Measurements from ENCODE around the gene YBX3.

The YBX3 gene

DNA sequence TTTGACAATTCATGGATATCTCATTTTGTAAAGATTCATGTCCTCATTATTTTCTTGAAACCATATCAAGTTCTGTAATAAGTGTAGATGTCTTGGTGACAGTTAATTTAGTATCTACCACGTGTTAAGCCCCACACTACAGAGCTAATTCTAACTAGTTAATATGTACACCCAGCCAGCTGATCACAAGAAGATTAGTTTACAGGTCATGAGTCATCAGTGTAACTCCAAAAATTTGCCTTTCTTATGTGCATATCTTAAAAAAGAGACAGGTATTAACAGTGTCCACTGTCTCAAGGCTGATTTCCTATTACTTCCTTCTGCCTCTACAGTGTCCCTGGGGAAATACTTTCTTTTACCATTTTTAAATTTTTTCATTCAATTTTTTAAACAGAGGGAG, 13.3 kb upstream of the YBX3 start:
- H3K9me3 Mint-ChIP-seq: no peaks in the 10 kb centered on the region
- no peak overlapping the region for H3K4me3 Mint-ChIP-seq
- ATAC-seq (ENCODE audit: low read depth) (no peak), DNase-seq (ENCODE audit: low spot score in 2 of 2) (no peak)
- H3K27me3 Mint-ChIP-seq: peaks cover 2% of the 10 kb centered on the region
- no peaks in the 10 kb centered on the region for H3K36me3 Mint-ChIP-seq
- H3K4me1 Mint-ChIP-seq: no peaks in the 10 kb centered on the region
- H3K27ac Mint-ChIP-seq: no peak overlapping the region

DNA sequence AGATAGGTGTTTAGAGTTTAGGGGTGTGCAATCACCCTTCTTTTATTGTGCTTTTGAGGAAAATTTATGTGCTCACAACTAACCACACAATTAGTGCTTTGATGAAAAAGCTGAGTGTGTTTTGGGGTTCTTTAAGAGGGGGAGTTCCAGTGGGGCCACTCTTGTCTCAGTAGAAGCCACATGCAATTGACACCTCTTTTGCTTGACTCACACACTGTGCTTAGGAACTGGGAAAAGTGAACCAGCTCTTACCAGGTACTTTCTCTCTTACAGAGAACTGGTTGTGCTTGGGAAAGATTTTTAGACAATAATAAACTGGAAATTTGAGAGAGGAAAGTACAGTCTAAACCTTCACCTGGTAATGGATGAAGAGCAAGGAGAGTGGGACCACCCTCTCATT, 12.3 kb upstream of the YBX3 start:
- Mint-ChIP-seq H3K4me3 (no peak overlapping the region), H3K27me3 (peaks cover 2% of the 10 kb centered on the region), H3K4me1 (no peaks in the 10 kb centered on the region), H3K9me3 (no peaks in the 10 kb centered on the region), H3K27ac (no peak overlapping the region), H3K36me3 (no peaks in the 10 kb centered on the region)
- ATAC-seq (ENCODE audit: low read depth): no peak
- DNase-seq (ENCODE audit: low spot score in 2 of 2): no peak

DNA sequence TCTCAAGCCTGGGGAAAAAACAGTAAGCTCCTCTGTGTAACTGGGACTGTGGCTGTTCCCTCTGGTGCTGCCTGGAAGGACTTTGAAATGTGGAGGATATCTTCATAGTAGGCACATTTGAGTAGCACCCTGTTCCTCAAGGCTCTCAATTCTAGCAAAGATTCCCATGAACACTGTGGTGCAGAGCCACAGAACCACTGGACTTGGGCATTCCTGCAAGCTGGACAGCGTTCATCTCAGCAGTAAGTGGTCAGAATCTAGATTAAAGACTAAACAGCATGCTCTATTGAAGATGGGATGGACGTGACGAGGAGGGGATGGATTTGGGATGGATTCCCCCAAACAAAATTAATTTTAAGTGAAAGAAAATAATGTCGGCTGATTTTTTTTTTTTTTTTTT, 9.4 kb upstream of the YBX3 start:
- H3K27me3 Mint-ChIP-seq: peaks cover 2% of the 10 kb centered on the region
- no peak overlapping the region for H3K27ac Mint-ChIP-seq
- no peak overlapping the region for H3K4me3 Mint-ChIP-seq
- H3K4me1 Mint-ChIP-seq: no peaks in the 10 kb centered on the region
- H3K9me3 Mint-ChIP-seq: no peaks in the 10 kb centered on the region
- H3K36me3 Mint-ChIP-seq: no peaks in the 10 kb centered on the region
- DNase-seq (ENCODE audit: low spot score in 2 of 2) (no peak), ATAC-seq (ENCODE audit: low read depth) (no peak)

DNA sequence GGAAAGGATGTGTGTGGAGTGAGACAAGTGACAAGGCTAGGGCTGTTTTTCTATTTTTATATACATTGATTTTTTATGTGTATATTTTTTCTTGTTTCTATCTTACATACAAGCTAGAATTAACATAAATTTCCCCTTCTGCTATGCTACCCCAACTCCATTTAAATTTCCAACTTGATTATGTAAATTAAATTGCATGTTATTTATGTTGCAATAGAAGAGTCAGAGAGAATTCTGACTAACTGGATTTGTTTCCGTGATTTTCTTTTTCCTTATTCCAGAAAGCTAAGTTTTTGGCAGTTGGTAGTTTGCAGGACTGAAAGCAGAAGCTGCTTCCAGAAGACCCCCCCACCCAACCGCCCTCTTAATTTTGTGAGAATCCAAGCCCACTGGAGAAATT, 8.9 kb upstream of the YBX3 start:
- DNase-seq (ENCODE audit: low spot score in 2 of 2): no peak
- Mint-ChIP-seq H3K36me3 (no peaks in the 10 kb centered on the region), H3K4me1 (no peaks in the 10 kb centered on the region), H3K27me3 (peaks cover 2% of the 10 kb centered on the region), H3K27ac (no peak overlapping the region), H3K4me3 (no peak overlapping the region), H3K9me3 (no peaks in the 10 kb centered on the region)
- ATAC-seq (ENCODE audit: low read depth): no peak

DNA sequence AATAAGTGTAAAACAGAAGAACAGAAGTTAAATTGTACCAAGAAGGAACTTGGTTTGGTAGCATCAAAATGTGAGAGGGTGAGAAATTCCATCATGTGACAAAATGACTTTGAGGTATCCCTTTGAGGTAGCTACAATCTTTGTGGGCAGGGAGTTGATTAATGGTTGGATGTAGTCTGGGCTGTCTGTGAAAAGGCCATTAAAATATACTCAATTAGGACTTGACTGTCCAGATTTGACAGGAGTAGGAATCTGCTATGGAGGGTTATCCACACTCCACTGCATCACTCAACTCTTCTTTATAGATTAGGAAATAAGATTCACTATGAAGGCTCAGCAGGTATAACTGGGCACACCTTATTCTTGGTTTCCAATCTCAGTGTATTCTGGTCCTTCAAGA, 7.4 kb upstream of the YBX3 start:
- Mint-ChIP-seq H3K4me1 (no peaks in the 10 kb centered on the region), H3K27ac (no peak overlapping the region), H3K9me3 (no peaks in the 10 kb centered on the region), H3K27me3 (peaks cover 2% of the 10 kb centered on the region), H3K36me3 (no peaks in the 10 kb centered on the region), H3K4me3 (no peak overlapping the region)
- DNase-seq (ENCODE audit: low spot score in 2 of 2): no peak
- ATAC-seq (ENCODE audit: low read depth): no peak

DNA sequence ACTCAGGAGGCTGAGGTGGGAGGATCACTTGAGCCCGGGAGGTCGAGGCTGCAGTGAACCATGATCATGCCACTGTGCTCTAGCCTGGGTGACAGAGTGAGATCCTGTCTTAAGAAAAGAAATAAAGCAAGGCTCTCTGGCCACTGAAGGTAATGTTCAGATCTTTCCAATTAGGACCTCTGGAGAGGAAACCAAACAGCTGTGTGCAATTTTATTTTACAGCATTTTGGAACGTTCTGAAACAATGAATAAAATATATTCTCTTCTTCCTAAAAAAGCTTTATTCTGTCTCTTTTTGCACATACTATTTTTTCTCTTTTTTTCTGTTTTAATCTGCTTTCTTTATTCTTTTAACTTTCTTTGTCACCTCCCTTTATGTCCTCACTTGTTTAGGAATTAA, 5.0 kb upstream of the YBX3 start:
- no peak overlapping the region for H3K27ac Mint-ChIP-seq
- H3K27me3 Mint-ChIP-seq: no peaks in the 10 kb centered on the region
- no peak for ATAC-seq (ENCODE audit: low read depth)
- no peaks in the 10 kb centered on the region for H3K4me1 Mint-ChIP-seq
- no peaks in the 10 kb centered on the region for H3K9me3 Mint-ChIP-seq
- H3K36me3 Mint-ChIP-seq: no peaks in the 10 kb centered on the region
- no peak for DNase-seq (ENCODE audit: low spot score in 2 of 2)
- H3K4me3 Mint-ChIP-seq: no peak overlapping the region

DNA sequence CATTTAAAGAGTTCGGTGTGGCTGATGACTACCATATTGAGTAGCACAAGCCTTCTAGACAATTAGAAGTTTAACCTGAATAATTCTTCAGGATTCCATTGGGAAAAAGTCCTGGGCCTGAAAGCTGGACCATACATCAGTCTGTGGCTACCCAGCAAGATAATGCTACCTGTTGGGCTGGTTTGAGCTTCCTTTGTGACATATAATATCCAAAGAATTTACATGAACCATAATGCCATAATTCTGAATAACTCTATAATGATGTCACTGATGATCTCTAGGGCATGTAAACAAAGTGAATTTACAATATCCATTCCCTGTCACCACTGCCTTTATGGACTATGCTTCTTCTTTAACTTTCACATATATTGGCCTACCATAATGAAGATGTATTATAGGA, 3.8 kb upstream of the YBX3 start:
- DNase-seq (ENCODE audit: low spot score in 2 of 2): no peak
- peaks cover 5% of the 10 kb centered on the region for H3K4me1 Mint-ChIP-seq
- no peak overlapping the region for H3K4me3 Mint-ChIP-seq
- H3K9me3 Mint-ChIP-seq: no peaks in the 10 kb centered on the region
- H3K27ac Mint-ChIP-seq: no peak overlapping the region
- H3K27me3 Mint-ChIP-seq: peaks cover 4% of the 10 kb centered on the region
- ATAC-seq (ENCODE audit: low read depth): no peak
- H3K36me3 Mint-ChIP-seq: no peaks in the 10 kb centered on the region

DNA sequence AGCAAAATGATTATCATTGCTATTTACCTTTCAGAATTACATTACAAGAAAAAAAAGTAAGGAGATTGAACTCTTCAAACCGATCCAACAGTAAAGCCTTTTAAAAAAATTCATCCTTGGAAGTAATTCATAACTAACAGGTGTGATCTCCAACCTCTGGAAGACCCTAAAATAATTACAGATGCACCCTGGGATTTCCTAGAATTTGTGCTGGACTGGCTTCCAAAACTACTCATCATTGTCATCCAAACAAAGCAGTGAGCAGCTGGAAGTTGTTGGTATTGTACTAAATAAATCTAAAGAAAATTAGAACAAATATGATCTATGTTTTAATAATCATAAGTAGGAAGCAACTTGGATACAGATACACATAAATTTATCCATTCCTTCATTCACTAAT, 1.9 kb upstream of the YBX3 start:
- Mint-ChIP-seq H3K27me3 (peaks cover 9% of the 10 kb centered on the region), H3K36me3 (no peaks in the 10 kb centered on the region), H3K27ac (no peak overlapping the region), H3K4me1 (peaks cover 10% of the 10 kb centered on the region), H3K4me3 (no peak overlapping the region), H3K9me3 (no peaks in the 10 kb centered on the region)
- ATAC-seq (ENCODE audit: low read depth) (no peak), DNase-seq (ENCODE audit: low spot score in 2 of 2) (no peak)

DNA sequence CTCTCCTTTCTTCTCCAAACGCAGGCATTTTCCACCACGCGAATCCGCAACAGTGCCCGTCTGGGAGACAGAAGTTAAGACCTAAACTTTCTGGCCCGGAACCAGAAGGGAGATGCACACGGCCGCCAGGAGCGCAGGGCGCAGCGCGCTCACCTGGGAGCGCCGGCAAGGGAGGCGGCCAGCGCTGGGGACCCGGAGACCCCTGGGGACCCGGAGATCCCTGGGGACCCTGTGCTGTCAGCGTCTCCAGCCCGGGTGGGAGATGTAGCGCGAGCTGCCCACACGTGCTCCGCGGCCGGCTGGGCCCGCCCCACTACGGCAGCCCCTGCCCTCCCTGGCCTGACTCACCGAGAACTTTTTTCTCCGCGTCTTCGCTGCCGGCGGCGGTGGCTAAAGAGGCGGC, 620 bp downstream of the YBX3 start:
- Mint-ChIP-seq H3K27me3 (peaks cover 9% of the 10 kb centered on the region), H3K4me3 (peak overlapping the region; percentile 87), H3K9me3 (no peaks in the 10 kb centered on the region), H3K36me3 (no peaks in the 10 kb centered on the region), H3K27ac (peak overlapping the region; percentile 75), H3K4me1 (peaks cover 10% of the 10 kb centered on the region)
- DNase-seq (ENCODE audit: low spot score in 2 of 2) (peak; percentile 27 to 43), ATAC-seq (ENCODE audit: low read depth) (peak; percentile 45)

DNA sequence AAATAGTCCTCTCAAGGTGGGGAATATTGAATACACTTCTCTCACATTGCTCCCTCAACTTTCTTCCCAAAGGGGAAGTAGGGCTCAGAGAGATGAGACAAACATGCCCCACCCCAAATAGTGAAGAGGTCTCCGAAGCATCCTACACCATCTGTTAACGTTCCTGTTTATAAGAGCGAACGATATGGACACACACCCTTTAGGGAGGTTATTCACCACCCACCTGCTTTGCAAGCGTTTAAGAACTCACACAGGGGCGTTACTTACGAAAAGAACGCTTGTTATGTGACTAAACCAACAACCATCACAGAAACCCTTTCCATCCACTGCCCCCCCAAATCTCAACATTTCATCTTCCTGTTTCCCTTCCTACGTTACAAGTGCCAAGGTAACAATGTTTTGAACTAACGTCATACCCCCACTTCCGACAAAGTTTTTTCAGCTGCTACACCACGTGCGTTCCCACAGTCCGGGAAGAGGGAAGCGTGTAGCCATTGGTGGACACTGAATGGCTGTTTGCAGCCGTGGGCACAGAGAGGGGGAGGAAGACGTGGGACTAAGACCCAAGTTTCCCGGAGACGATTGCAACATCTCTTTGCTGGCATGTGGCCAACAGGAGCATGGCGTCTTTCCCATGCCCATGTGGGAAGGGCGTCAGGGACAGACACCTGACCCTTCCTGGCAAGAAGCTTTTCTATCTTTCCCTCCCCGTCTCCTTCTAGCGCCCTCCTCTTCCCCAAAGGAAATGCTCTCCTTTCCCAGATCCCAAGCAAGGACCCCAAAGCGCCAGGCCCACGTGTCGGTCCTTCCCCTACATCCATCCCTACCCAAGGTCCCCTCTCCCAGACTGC, 1.2 kb downstream of the YBX3 start:
- DNase-seq (ENCODE audit: low spot score in 2 of 2) (peak; percentile 23 to 32), ATAC-seq (ENCODE audit: low read depth) (peak; percentile 68)
- no peaks in the 10 kb centered on the region for H3K36me3 Mint-ChIP-seq
- peak overlapping the region; percentile 75 for H3K27ac Mint-ChIP-seq
- H3K27me3 Mint-ChIP-seq: peaks cover 9% of the 10 kb centered on the region
- peaks cover 10% of the 10 kb centered on the region for H3K4me1 Mint-ChIP-seq
- peak overlapping the region; percentile 87 for H3K4me3 Mint-ChIP-seq
- H3K9me3 Mint-ChIP-seq: no peaks in the 10 kb centered on the region

DNA sequence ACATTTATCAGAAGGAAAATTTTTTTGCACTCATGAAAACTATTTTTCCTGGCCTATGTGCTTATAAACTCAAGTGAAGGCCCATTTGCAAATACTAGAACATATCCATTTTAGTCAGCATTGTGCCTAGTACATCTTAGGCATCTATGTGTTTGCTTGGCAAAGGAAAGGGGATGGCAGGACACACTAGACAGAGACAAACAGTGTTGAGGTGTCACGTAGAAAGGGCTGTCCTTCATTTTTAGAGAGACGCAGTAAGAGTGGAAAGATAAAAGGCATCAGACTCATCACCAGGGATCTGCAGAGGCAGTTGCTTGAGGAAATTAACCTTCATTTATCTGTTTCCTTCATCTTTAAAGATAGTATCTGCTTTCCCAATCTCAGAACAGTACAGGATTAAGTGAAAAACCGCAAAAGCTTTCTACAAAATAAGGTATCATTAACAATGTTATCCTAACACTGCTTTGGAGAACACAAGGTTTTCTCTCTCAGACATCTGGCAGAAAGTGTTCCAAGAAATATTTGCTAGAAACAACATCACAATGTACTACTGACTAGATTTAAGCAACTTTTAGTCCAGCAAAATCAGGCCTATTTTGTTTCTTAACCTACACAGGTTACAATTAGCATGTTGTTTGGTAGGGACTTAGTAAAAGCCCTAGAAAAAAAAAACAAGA, 2.0 kb downstream of the YBX3 start:
- H3K4me1 Mint-ChIP-seq: peaks cover 10% of the 10 kb centered on the region
- no peaks in the 10 kb centered on the region for H3K9me3 Mint-ChIP-seq
- peaks cover 9% of the 10 kb centered on the region for H3K27me3 Mint-ChIP-seq
- H3K4me3 Mint-ChIP-seq: no peak overlapping the region
- H3K27ac Mint-ChIP-seq: no peak overlapping the region
- DNase-seq (ENCODE audit: low spot score in 2 of 2) (no peak), ATAC-seq (ENCODE audit: low read depth) (no peak)
- H3K36me3 Mint-ChIP-seq: no peaks in the 10 kb centered on the region

DNA sequence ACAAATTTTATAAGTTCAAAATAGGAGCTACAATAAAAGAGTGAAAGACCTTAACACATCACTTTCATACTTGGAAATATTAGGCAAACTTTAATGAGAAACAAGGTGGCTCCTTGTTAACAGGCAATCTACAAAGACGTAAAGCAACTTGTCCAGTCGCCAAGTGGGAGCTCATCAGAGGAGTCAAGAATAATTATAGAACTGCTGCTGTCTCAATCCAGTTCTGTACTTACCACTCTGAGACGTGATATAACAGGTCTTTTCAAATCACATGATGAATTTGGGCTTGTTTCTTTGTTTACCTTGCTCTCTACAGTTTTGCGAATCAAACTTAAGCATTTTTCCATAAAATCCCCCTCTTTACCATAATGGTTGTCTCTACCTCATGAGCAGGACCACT, 3.6 kb downstream of the YBX3 start:
- H3K4me1 Mint-ChIP-seq: peaks cover 10% of the 10 kb centered on the region
- DNase-seq (ENCODE audit: low spot score in 2 of 2) (no peak), ATAC-seq (ENCODE audit: low read depth) (no peak)
- peaks cover 2% of the 10 kb centered on the region for H3K36me3 Mint-ChIP-seq
- H3K9me3 Mint-ChIP-seq: no peaks in the 10 kb centered on the region
- H3K27me3 Mint-ChIP-seq: peaks cover 9% of the 10 kb centered on the region
- no peak overlapping the region for H3K27ac Mint-ChIP-seq
- H3K4me3 Mint-ChIP-seq: no peak overlapping the region

DNA sequence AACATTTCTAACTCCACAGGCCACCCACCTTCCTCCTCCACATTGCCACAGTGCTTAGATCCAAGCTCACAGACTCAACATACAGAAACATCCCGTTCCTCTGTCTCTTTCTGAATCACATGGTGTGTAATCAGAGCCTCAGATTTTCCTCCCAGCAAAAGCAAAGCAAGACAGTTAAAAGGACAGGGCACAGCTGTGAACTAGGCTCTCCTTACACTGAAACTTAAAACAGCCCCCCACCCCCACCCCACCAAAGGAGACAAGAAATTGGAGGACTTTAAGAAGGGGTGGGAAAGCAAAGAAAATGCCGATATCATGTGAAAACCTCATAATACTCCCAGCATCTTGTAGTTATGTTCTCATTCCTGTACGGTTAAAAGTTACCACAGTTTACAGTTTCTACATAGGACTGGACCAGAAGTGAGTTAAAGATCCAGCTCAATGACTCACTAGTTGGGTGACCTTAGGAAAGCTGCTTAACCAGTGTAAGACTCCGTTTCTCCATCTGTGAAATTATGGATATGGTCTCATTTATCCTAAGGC, 4.8 kb downstream of the YBX3 start:
- Mint-ChIP-seq H3K27ac (no peak overlapping the region), H3K27me3 (peaks cover 9% of the 10 kb centered on the region), H3K9me3 (no peaks in the 10 kb centered on the region), H3K36me3 (peaks cover 2% of the 10 kb centered on the region), H3K4me1 (peaks cover 10% of the 10 kb centered on the region), H3K4me3 (no peak overlapping the region)
- DNase-seq (ENCODE audit: low spot score in 2 of 2) (no peak), ATAC-seq (ENCODE audit: low read depth) (no peak)

DNA sequence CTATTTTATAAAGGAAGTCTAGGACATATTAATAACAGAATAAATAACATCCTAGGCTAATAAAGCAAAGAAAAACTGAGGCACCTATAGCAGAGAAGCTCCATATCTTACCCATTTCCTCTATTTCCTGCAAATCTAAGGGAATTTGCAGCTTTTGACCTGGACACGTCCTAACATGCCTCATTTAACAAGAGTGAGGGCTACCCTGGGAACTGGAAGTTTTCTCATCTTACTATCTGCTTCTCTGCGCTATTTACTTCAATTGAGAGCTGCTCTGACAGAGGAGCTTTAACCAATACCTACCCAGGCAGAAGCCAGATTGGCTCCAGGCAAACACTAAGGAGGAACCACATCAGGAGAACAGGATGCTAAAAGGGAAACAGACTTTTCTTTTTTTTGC, 5.7 kb downstream of the YBX3 start:
- no peak for DNase-seq (ENCODE audit: low spot score in 2 of 2)
- peaks cover 10% of the 10 kb centered on the region for H3K4me1 Mint-ChIP-seq
- H3K36me3 Mint-ChIP-seq: peaks cover 2% of the 10 kb centered on the region
- ATAC-seq (ENCODE audit: low read depth): no peak
- no peak overlapping the region for H3K27ac Mint-ChIP-seq
- peaks cover 9% of the 10 kb centered on the region for H3K27me3 Mint-ChIP-seq
- H3K9me3 Mint-ChIP-seq: no peaks in the 10 kb centered on the region
- H3K4me3 Mint-ChIP-seq: no peak overlapping the region
